Upper lobe of left lung (tissue), 4 donors: ENCODE results near the gene FAHD2A.
"Not testable (repeated sequence)": the region's sequence is repeated elsewhere in the genome, so short reads cannot be mapped to it uniquely, and the experiment has no call there.

Experiments
- CTCF ChIP-seq, 6 experiments: fragments of 450-650 bp in 4 of 6; fragments of 200-600 bp in 2 of 6; sonication (generic) in 2 of 6; IDR thresholded peaks; one replicate each; pipeline ENCODE4 v1.5.1; 2016 to 2019; ENCODE audit warnings: antibody characterized with exemption in 6 of 6
- EP300 ChIP-seq, 4 donors: sonication (generic); formaldehyde crosslinking; IDR thresholded peaks; one replicate each; pipeline ENCODE4 v1.5.1; 2017; ENCODE audit warnings: antibody characterized with exemption in 4 of 4, control low read depth in 2 of 4
- POLR2A ChIP-seq, 4 donors: fragments of 450-650 bp; IDR thresholded peaks; one replicate each; pipeline ENCODE4 v1.5.1; 2016 to 2017; ENCODE audit warnings: antibody characterized with exemption in 4 of 4, mild to moderate bottlenecking in 2 of 4

GRCh38 chr2:95402004-95402369 is 521 bp upstream of the FAHD2A start:
- not testable (repeated sequence) for TF ChIP-seq CTCF, POLR2A, EP300 (IDR thresholded peaks at IDR 0.05)
